ENCODE measurements around the gene GBA3. TPM values are rescaled to one million over a fixed set of nuclear protein-coding genes. Genes with fewer than 3 reads are reported as not detected.

Gene GBA3
- not detected for total RNA-seq
- long read RNA-seq: 0 reads

GRCh38 chr4:22692736-22693135, at the start of gene GBA3:
GBA3 (plus strand) TSS chr4:22692937.
- ATAC-seq (no peak), DNase-seq (no peak)
- intact Hi-C loops (cut with micrococcal nuclease): loop anchor here (5.0 kb wide), 1 partner anchor 280 kb away; no protein-coding TSS in a partner anchor

- intact Hi-C loops (cut with micrococcal nuclease): no loop called here
- no peak for DNase-seq
- ATAC-seq: no peak
Measured at GRCh38 chr4:22643952-22644351, 48.8 kb upstream of the GBA3 start.

GRCh38 chr4:22645481-22646182, 47.1 kb upstream of the GBA3 start:
- ATAC-seq (no peak), DNase-seq (no peak)
- intact Hi-C loops (cut with micrococcal nuclease): no loop called here

GRCh38 chr4:22648996-22649395, 43.7 kb upstream of the GBA3 start:
- ATAC-seq (no peak), DNase-seq (no peak)
- intact Hi-C loops (cut with micrococcal nuclease): no loop called here

GRCh38 chr4:22650771-22651170, 42.0 kb upstream of the GBA3 start:
- ATAC-seq: no peak
- intact Hi-C loops (cut with micrococcal nuclease): no loop called here
- DNase-seq: no peak

- DNase-seq (no peak), ATAC-seq (no peak)
- intact Hi-C loops (cut with micrococcal nuclease): no loop called here
Measured at GRCh38 chr4:22653752-22654151, 39.0 kb upstream of the GBA3 start.

- no peak for DNase-seq
- intact Hi-C loops (cut with micrococcal nuclease): no loop called here
- no peak for ATAC-seq
Measured at GRCh38 chr4:22661443-22661842, 31.3 kb upstream of the GBA3 start.

GRCh38 chr4:22667332-22667940, 25.3 kb upstream of the GBA3 start:
- DNase-seq (no peak), ATAC-seq (peak; percentile 75)
- intact Hi-C loops (cut with micrococcal nuclease): no loop called here

- intact Hi-C loops (cut with micrococcal nuclease): no loop called here
- ATAC-seq (no peak), DNase-seq (no peak)
Measured at GRCh38 chr4:22668301-22668700, 24.4 kb upstream of the GBA3 start.

- no peak for ATAC-seq
- intact Hi-C loops (cut with micrococcal nuclease): no loop called here
- no peak for DNase-seq
Measured at GRCh38 chr4:22668702-22669101, 24.0 kb upstream of the GBA3 start.

- DNase-seq (no peak), ATAC-seq (no peak)
- intact Hi-C loops (cut with micrococcal nuclease): no loop called here
Measured at GRCh38 chr4:22670956-22671355, 21.8 kb upstream of the GBA3 start.

GRCh38 chr4:22672519-22672918, 20.2 kb upstream of the GBA3 start:
- no peak for DNase-seq
- intact Hi-C loops (cut with micrococcal nuclease): no loop called here
- ATAC-seq: no peak

- DNase-seq (no peak), ATAC-seq (no peak)
- intact Hi-C loops (cut with micrococcal nuclease): no loop called here
Measured at GRCh38 chr4:22672944-22673343, 19.8 kb upstream of the GBA3 start.

- no peak for DNase-seq
- intact Hi-C loops (cut with micrococcal nuclease): no loop called here
Measured at GRCh38 chr4:22674700-22675099, 18.0 kb upstream of the GBA3 start.

GRCh38 chr4:22676063-22676462, 16.7 kb upstream of the GBA3 start:
- DNase-seq: no peak
- ATAC-seq: no peak
- intact Hi-C loops (cut with micrococcal nuclease): no loop called here

More at GRCh38 chr4:22674700-22675099, 18.0 kb upstream of the GBA3 start:
- no peak for ATAC-seq

- DNase-seq: no peak
- intact Hi-C loops (cut with micrococcal nuclease): no loop called here
Measured at GRCh38 chr4:22677780-22678179, 15.0 kb upstream of the GBA3 start.

GRCh38 chr4:22678940-22679854, 13.5 kb upstream of the GBA3 start:
- ATAC-seq: peak; percentile 78
- no peak for DNase-seq
- intact Hi-C loops (cut with micrococcal nuclease): no loop called here

More at GRCh38 chr4:22677780-22678179, 15.0 kb upstream of the GBA3 start:
- ATAC-seq: no peak

- intact Hi-C loops (cut with micrococcal nuclease): no loop called here
- DNase-seq: no peak
- no peak for ATAC-seq
Measured at GRCh38 chr4:22680065-22680642, 12.6 kb upstream of the GBA3 start.

GRCh38 chr4:22683726-22684125, 9.0 kb upstream of the GBA3 start:
- ATAC-seq (no peak), DNase-seq (no peak)
- intact Hi-C loops (cut with micrococcal nuclease): no loop called here

GRCh38 chr4:22686141-22686540, 6.6 kb upstream of the GBA3 start:
- intact Hi-C loops (cut with micrococcal nuclease): no loop called here
- DNase-seq (no peak), ATAC-seq (no peak)
